HEK293 (cell line): ENCODE data around the gene MAP1LC3A.

Experiments used
- CTCF ChIA-PET: fragments of 350-600 bp; formaldehyde crosslinking; extraction: SDS; loops from one replicate; lab custom pipeline; 2021; ENCODE audit warnings: antibody characterized with exemption; lab: Yijun Ruan, JAX
- POLR2A ChIA-PET: fragments of 300-600 bp; formaldehyde crosslinking; extraction: SDS; loops from one replicate; lab custom pipeline; 2020; ENCODE audit warnings: antibody characterized with exemption, inconsistent platforms; lab: Yijun Ruan, JAX
- H3K27ac ChIP-seq: fragments of 200-500 bp; sonication (Bioruptor generic); 2 replicates; pipeline ENCODE4 v1.5.1; 2014; ENCODE audit warnings: low read depth, low read length, control low read depth, inconsistent platforms; ENCODE audit errors: extremely low read depth
- H3K36me3 ChIP-seq, 2 experiments: fragments of 200-500 bp in 1 of 2; sonication (Bioruptor generic) in 1 of 2; 1 replicate in 1 of 2; 2 replicates in 1 of 2; pipeline ENCODE4 v1.5.1; 2014 to 2017; ENCODE audit warnings: inconsistent platforms in 2 of 2, low read length in 2 of 2; ENCODE audit not compliant: control insufficient read depth in 2 of 2, insufficient read depth in 1 of 2
- H3K4me1 ChIP-seq: fragments of 200-500 bp; sonication (Bioruptor generic); 2 replicates; pipeline ENCODE4 v1.5.1; 2014; ENCODE audit warnings: mild to moderate bottlenecking, low read length, inconsistent platforms; ENCODE audit not compliant: control insufficient read depth, insufficient read depth
- H3K4me3 ChIP-seq: 2 replicates; pipeline ENCODE4 v1.5.1; 2011; ENCODE audit warnings: low read depth, mild to moderate bottlenecking, control low read depth, low read length, moderate library complexity
- H3K9me3 ChIP-seq: fragments of 200-500 bp; sonication (Bioruptor generic); 2 replicates; pipeline ENCODE4 v1.5.1; 2014; ENCODE audit warnings: low read depth, low read length, inconsistent platforms; ENCODE audit not compliant: control insufficient read depth, insufficient read depth
- EGR2 ChIP-seq: fragments of 450-650 bp; formaldehyde crosslinking; IDR thresholded peaks from 2 replicates; pipeline ENCODE4 v1.5.1; 2016; ENCODE audit warnings: low read depth, missing biosample characterization, missing genetic modification characterization
- FEZF1 ChIP-seq: fragments of 450-650 bp; formaldehyde crosslinking; IDR thresholded peaks from 2 replicates; pipeline ENCODE4 v1.5.1; 2016; ENCODE audit warnings: missing biosample characterization, missing genetic modification characterization
- HOXD13 ChIP-seq: sonication (generic); formaldehyde crosslinking; IDR thresholded peaks from 2 replicates; pipeline ENCODE4 v1.8.0; 2022; ENCODE audit warnings: missing genetic modification reagents, borderline replicate concordance
- KLF9 ChIP-seq: fragments of 450-650 bp; formaldehyde crosslinking; IDR thresholded peaks from 2 replicates; pipeline ENCODE4 v1.5.1; 2016; ENCODE audit warnings: missing biosample characterization, missing genetic modification characterization, low read depth
- MYNN ChIP-seq: fragments of 450-650 bp; formaldehyde crosslinking; IDR thresholded peaks from 2 replicates; pipeline ENCODE4 v1.5.1; 2016; ENCODE audit warnings: missing biosample characterization, missing genetic modification characterization, borderline replicate concordance
- PBX3 ChIP-seq: sonication (generic); formaldehyde crosslinking; IDR thresholded peaks from 2 replicates; pipeline ENCODE4 v1.8.1; 2022; ENCODE audit warnings: mild to moderate bottlenecking, moderate library complexity, missing genetic modification reagents
- PRDM10 ChIP-seq: fragments of 450-650 bp; formaldehyde crosslinking; IDR thresholded peaks from 2 replicates; pipeline ENCODE4 v1.5.1; 2016; ENCODE audit warnings: missing biosample characterization, missing genetic modification characterization
- SALL2 ChIP-seq: fragments of 450-650 bp; formaldehyde crosslinking; IDR thresholded peaks from 2 replicates; pipeline ENCODE4 v1.5.0; 2017; ENCODE audit warnings: missing biosample characterization, mild to moderate bottlenecking, missing genetic modification characterization, borderline replicate concordance
- ZBTB44 ChIP-seq: fragments of 450-650 bp; IDR thresholded peaks from 2 replicates; pipeline ENCODE4 v1.5.1; 2018; ENCODE audit warnings: missing biosample characterization, mild to moderate bottlenecking, missing genetic modification characterization
- ZBTB48 ChIP-seq: fragments of 450-650 bp; formaldehyde crosslinking; IDR thresholded peaks from 2 replicates; pipeline ENCODE4 v1.5.1; 2016; ENCODE audit warnings: missing biosample characterization, missing genetic modification characterization
- ZBTB8A ChIP-seq: fragments of 450-650 bp; formaldehyde crosslinking; IDR thresholded peaks from 2 replicates; pipeline ENCODE4 v1.5.1; 2016; ENCODE audit warnings: missing biosample characterization, missing genetic modification characterization
- ZNF155 ChIP-seq: fragments of 450-650 bp; formaldehyde crosslinking; IDR thresholded peaks from 2 replicates; pipeline ENCODE4 v1.5.1; 2016; ENCODE audit warnings: missing biosample characterization, missing genetic modification characterization
- ZNF266 ChIP-seq: fragments of 450-650 bp; formaldehyde crosslinking; IDR thresholded peaks from 2 replicates; pipeline ENCODE4 v1.5.1; 2016; ENCODE audit warnings: missing biosample characterization, missing genetic modification characterization, low read depth
- ZNF404 ChIP-seq: fragments of 450-650 bp; formaldehyde crosslinking; IDR thresholded peaks from 2 replicates; pipeline ENCODE4 v1.5.1; 2017; ENCODE audit warnings: missing biosample characterization, missing genetic modification characterization
- ZNF585B ChIP-seq: fragments of 450-650 bp; formaldehyde crosslinking; IDR thresholded peaks from 2 replicates; pipeline ENCODE4 v1.5.1; 2016; ENCODE audit warnings: missing biosample characterization, missing genetic modification characterization
- ZNF677 ChIP-seq: fragments of 450-650 bp; IDR thresholded peaks from 2 replicates; pipeline ENCODE4 v1.5.0; 2018; ENCODE audit warnings: missing biosample characterization, mild to moderate bottlenecking, missing genetic modification characterization, moderate library complexity
- ZNF768 ChIP-seq: fragments of 450-650 bp; formaldehyde crosslinking; IDR thresholded peaks from 2 replicates; pipeline ENCODE4 v1.5.1; 2018; ENCODE audit warnings: missing biosample characterization, mild to moderate bottlenecking, missing genetic modification characterization
- ZNF792 ChIP-seq: fragments of 450-650 bp; formaldehyde crosslinking; IDR thresholded peaks from 2 replicates; pipeline ENCODE4 v1.5.1; 2016; ENCODE audit warnings: missing biosample characterization, missing genetic modification characterization
- ZSCAN30 ChIP-seq: fragments of 450-650 bp; IDR thresholded peaks from 2 replicates; pipeline ENCODE4 v1.5.1; 2018; ENCODE audit warnings: missing biosample characterization, mild to moderate bottlenecking, missing genetic modification characterization, moderate library complexity
- TF ChIP-seq, protein P1 (sequence below): fragments of 450-650 bp; formaldehyde crosslinking; IDR thresholded peaks from 2 replicates; pipeline ENCODE4 v1.5.1; 2016; ENCODE audit warnings: missing biosample characterization, missing genetic modification characterization

MAP1LC3A gene

GRCh38 chr20:34544109-34544796 is 14.3 kb upstream of the MAP1LC3A start:
- H3K36me3 ChIP-seq: peaks cover 0 to 32% of the 10 kb centered on the region in 2 experiments; a peak in 2 of 3 replicates
- ChIA-PET POLR2A (interaction anchor here (0.6 kb wide), 2 partner anchors 551 to 881 kb away, joined by 3 read pairs; no protein-coding TSS in a partner anchor), CTCF (interaction anchor here (1.0 to 1.6 kb wide), 6 partner anchors 12 to 232 kb away, joined by 3 to 7 read pairs (median 4); partner anchors contain the start of gene DYNLRB1)
- TF ChIP-seq ZSCAN30 (tag by site-specific recombination) (no peak), ZNF585B (tag by site-specific recombination) (no peak), ZBTB8A (tag by site-specific recombination) (no peak), KLF9 (no peak), ZBTB48 (tag by site-specific recombination) (no peak), FEZF1 (tag by site-specific recombination) (no peak), ZNF677 (tag by site-specific recombination) (no peak), ZNF792 (no peak), PBX3 (CRISPR knock-in tag) (no peak), ZNF266 (tag by site-specific recombination) (no peak), PRDM10 (tag by site-specific recombination) (peak; percentile 69), MYNN (tag by site-specific recombination) (peak; percentile 78; the same call in 1 of the 2 replicates), SALL2 (no peak), ZNF404 (tag by site-specific recombination) (no peak), ZNF155 (tag by site-specific recombination) (no peak)
- TF ChIP-seq, protein P1, sequence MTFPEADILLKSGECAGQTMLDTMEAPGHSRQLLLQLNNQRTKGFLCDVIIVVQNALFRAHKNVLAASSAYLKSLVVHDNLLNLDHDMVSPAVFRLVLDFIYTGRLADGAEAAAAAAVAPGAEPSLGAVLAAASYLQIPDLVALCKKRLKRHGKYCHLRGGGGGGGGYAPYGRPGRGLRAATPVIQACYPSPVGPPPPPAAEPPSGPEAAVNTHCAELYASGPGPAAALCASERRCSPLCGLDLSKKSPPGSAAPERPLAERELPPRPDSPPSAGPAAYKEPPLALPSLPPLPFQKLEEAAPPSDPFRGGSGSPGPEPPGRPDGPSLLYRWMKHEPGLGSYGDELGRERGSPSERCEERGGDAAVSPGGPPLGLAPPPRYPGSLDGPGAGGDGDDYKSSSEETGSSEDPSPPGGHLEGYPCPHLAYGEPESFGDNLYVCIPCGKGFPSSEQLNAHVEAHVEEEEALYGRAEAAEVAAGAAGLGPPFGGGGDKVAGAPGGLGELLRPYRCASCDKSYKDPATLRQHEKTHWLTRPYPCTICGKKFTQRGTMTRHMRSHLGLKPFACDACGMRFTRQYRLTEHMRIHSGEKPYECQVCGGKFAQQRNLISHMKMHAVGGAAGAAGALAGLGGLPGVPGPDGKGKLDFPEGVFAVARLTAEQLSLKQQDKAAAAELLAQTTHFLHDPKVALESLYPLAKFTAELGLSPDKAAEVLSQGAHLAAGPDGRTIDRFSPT (tag by site-specific recombination): no peak
- no peaks in the 10 kb centered on the region for H3K9me3 ChIP-seq
- H3K27ac ChIP-seq: no peak overlapping the region
- no peaks in the 10 kb centered on the region for H3K4me1 ChIP-seq
- H3K4me3 ChIP-seq: no peak overlapping the region

DNA sequence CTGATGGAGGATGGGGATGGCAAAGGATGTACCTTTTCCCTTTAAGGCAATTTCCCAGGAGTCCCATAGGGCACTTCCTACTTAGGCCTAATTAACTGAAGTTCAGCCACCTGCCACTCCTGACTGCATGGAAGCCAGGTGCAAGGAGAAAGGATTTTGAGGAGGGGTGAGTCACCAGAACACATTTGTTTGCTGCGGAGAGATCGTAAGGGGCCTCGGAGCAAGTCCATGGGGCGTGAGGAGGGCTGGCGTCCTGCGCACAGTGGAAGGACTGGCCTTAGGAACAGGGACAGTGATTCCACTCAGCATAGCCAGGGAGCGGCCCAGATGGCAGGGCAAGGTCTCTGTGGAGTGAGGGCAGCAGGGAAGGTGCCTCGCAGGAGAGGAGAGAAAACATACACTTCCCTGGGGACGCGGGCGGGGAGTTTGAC is 11.8 kb upstream of the MAP1LC3A start:
- H3K9me3 ChIP-seq: no peaks in the 10 kb centered on the region
- ChIA-PET POLR2A (no interaction called here), CTCF (no interaction called here)
- TF ChIP-seq EGR2 (tag by site-specific recombination): no peak
- no peak for TF ChIP-seq ZBTB44 (tag by site-specific recombination)
- no peak for TF ChIP-seq HOXD13
- no peak for TF ChIP-seq ZNF768 (tag by site-specific recombination)
- H3K4me1 ChIP-seq: no peaks in the 10 kb centered on the region
- H3K4me3 ChIP-seq: no peak overlapping the region
- no peak overlapping the region for H3K27ac ChIP-seq
- H3K36me3 ChIP-seq: peaks cover 0 to 7% of the 10 kb centered on the region in 2 experiments; a peak in 2 of 3 replicates
